GF-D8 (cell line): Measurements from ENCODE around the gene SMPD4.
"Not testable (repeated sequence)": the region's sequence is repeated elsewhere in the genome, so short reads cannot be mapped to it uniquely, and the experiment has no call there.

Experiments
- DNase-seq: peaks from one replicate; lab custom pipeline; 2025; lab: John Stamatoyannopoulos, UW

Gene SMPD4

GRCh38 chr2:130187859-130188792 is 6.7 kb upstream of the SMPD4 start:
- not testable (repeated sequence) for DNase-seq

GRCh38 chr2:130187268-130187667 is 5.9 kb upstream of the SMPD4 start:
- no peak for DNase-seq

GRCh38 chr2:130186391-130186790 is 5.0 kb upstream of the SMPD4 start:
- DNase-seq, result no peak

GRCh38 chr2:130185896-130186295 is 4.5 kb upstream of the SMPD4 start:
- DNase-seq, result no peak

- DNase-seq, result no peak
Observed at GRCh38 chr2:130185436-130185835, 4.0 kb upstream of the SMPD4 start.

GRCh38 chr2:130183512-130184373 is 2.3 kb upstream of the SMPD4 start:
- no peak for DNase-seq

GRCh38 chr2:130182826-130183511 is 1.6 kb upstream of the SMPD4 start:
- DNase-seq, result not testable (repeated sequence)

GRCh38 chr2:130181880-130182682 is 679 bp upstream of the SMPD4 start, which contains the start of gene MZT2B:
MZT2B (plus strand) TSS chr2:130182262; CDS start chr2:130182283, 21 bp downstream.
- peak; percentile 57 for DNase-seq

GRCh38 chr2:130180404-130181324 is 738 bp downstream of the SMPD4 start:
- DNase-seq, result not testable (repeated sequence)

GRCh38 chr2:130174866-130175265 is 6.5 kb downstream of the SMPD4 start:
- not testable (repeated sequence) for DNase-seq

- no peak for DNase-seq
Observed at GRCh38 chr2:130169896-130170295, 11.5 kb downstream of the SMPD4 start.

GRCh38 chr2:130169163-130169562 is 12.2 kb downstream of the SMPD4 start:
- not testable (repeated sequence) for DNase-seq

- not testable (repeated sequence) for DNase-seq
Observed at GRCh38 chr2:130166611-130167010, 14.8 kb downstream of the SMPD4 start.

- no peak for DNase-seq
Observed at GRCh38 chr2:130165293-130166016, 15.9 kb downstream of the SMPD4 start.

GRCh38 chr2:130162968-130163367 is 18.4 kb downstream of the SMPD4 start:
- no peak for DNase-seq

GRCh38 chr2:130162486-130162885 is 18.9 kb downstream of the SMPD4 start:
- DNase-seq, result not testable (repeated sequence)

GRCh38 chr2:130160838-130161705 is 20.3 kb downstream of the SMPD4 start:
- not testable (repeated sequence) for DNase-seq

GRCh38 chr2:130160131-130160530 is 21.3 kb downstream of the SMPD4 start:
- no peak for DNase-seq
